Measurements from ENCODE around the gene LEFTY1. TPM values are rescaled to one million over a fixed set of nuclear protein-coding genes. Genes with fewer than 3 reads are reported as not detected.

Gene LEFTY1
- total and polyA plus RNA-seq, 9 of the 15 experiments (the other 6 are each of a cell fraction or from before 2014, with no cell fraction given), result 0.07 to 0.24 (median 0.17) TPM; not detected in 5

GRCh38 chr1:225917536-225917935 is 28.6 kb upstream of the LEFTY1 start (continued):
- TF ChIP-seq HDAC2 (IDR thresholded peaks at IDR 0.05), result 0 out of 2 replicates have a peak, but pooled peaks have one; percentile 36
- no peak for TF ChIP-seq ZNF589 (CRISPR knock-in tag; IDR thresholded peaks at IDR 0.05; ENCODE audit: low read depth)
- TF ChIP-seq SMARCE1 (IDR thresholded peaks at IDR 0.05), result no peak
- TF ChIP-seq RFX1 (IDR thresholded peaks at IDR 0.05), result no peak
- peak; percentile 93 for TF ChIP-seq NFE2 (IDR thresholded peaks at IDR 0.05; ENCODE audit: low read depth)
- TF ChIP-seq AFF1 (IDR thresholded peaks at IDR 0.05; ENCODE audit: low read depth in 1 of 2, partially characterized antibody in 2 of 2), result no peak
- no peak for TF ChIP-seq MAX (CRISPR knock-in tag; IDR thresholded peaks at IDR 0.05)
- no peak for TF ChIP-seq ZNF280A (IDR thresholded peaks at IDR 0.05; ENCODE audit: low read depth, partially characterized antibody)
- TF ChIP-seq CEBPZ (IDR thresholded peaks at IDR 0.05; ENCODE audit: borderline replicate concordance, low read depth, low read length), result no peak

Measured in K562 (cell line).